PC-3 (cell line): ENCODE measurements around the gene C1QTNF3.

Experiments used
- CTCF ChIP-seq: fragments of 300-600 bp; sonication (generic); conservative IDR thresholded peaks from 2 replicates; pipeline ENCODE4 v1.5.1; 2017; ENCODE audit warnings: antibody characterized with exemption, low read depth, mild to moderate bottlenecking, low read length
- EZH2 ChIP-seq: fragments of 300-600 bp; sonication (generic); IDR thresholded peaks from one replicate; pipeline ENCODE4 v1.6.1; 2017; ENCODE audit warnings: antibody characterized with exemption, mild to moderate bottlenecking, low read length; ENCODE audit not compliant: unreplicated experiment

GRCh38 chr5:34022121-34022705, 20.8 kb downstream of the C1QTNF3 start:
- no peak for TF ChIP-seq CTCF
- no peak for TF ChIP-seq EZH2
